Myocyte (in vitro differentiated cells): Measurements from ENCODE around the gene TDRD15. TPM values are rescaled to one million over a fixed set of nuclear protein-coding genes. Genes with fewer than 3 reads are reported as not detected.
A peak's percentile ranks its signal among the peaks of the same experiment; 100 is the strongest.
"Not testable (repeated sequence)": the region's sequence is repeated elsewhere in the genome, so short reads cannot be mapped to it uniquely, and the experiment has no call there.

Source experiments
- DNase-seq: peaks from one replicate; pipeline ENCODE4 v3.0.0-alpha.2; 2012; ENCODE audit warnings: low read depth
- polyA plus RNA-seq: library from polyadenylated mRNA; unstranded; fragments of >200 nt; gene quantifications from one replicate; pipeline ENCODE4 v1.2.1, GENCODE V29; 2012; ENCODE audit warnings: missing spikeins
- total RNA-seq: library from RNA; depleted of rRNA; stranded (reverse); fragments of >200 nt; gene quantifications from 2 replicates; pipeline ENCODE4 v1.2.3, GENCODE V29; 2014

The TDRD15 gene
- not detected in 2 replicates for total RNA-seq
- polyA plus RNA-seq, result not detected

DNA sequence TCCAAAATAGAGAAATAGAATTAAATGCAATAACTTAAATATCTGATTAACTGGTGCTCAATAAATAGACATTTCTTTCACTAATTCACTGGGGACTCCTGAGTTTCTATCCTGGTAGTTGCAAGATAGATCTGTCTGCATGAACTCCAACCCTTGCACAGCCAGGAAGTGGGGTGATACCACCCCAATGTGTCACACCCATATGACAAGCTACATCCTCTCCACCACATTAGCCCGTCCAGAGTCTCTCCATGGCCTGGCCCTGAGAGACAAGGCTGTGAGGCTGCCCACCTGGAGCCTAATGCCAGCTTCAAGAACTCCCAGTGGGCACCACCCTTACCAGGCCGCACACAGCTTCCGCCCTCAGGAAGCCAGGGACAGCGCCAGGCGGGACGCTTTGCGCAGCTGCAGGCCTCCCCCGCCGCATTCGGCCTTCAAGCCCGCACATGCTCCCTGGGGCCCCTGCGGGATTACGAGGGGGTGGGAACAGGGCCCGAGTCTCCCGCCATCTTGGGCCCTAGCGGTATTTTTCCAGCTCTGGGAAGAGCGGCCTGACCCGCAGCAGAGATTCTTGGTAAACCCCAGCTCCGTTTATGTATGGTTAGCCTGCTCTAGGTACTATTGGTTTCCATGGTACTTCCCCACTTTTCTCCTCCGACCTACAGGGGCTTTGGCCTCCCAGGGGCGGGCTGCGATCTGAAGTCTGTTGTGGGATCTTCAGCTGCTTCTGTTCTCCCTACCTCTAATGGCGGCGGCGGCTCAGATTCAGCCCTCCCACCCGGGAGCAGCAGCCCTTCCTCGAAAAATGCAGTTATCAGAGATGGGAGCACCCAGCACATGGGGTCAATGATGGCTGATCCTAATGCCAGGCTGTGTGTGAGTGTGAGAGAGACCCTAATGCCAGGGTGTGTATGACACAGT, at the start of gene TDRD15:
TDRD15 (plus strand) TSS at position 496 of the 921 bp plus-strand sequence. CDS start 13,500 bp downstream, outside the sequence.
- DNase-seq, result no peak

GRCh38 chr2:21078296-21078695, 45.5 kb upstream of the TDRD15 start:
- DNase-seq, result no peak

GRCh38 chr2:21083482-21083881, 40.3 kb upstream of the TDRD15 start:
- DNase-seq, result no peak

DNA sequence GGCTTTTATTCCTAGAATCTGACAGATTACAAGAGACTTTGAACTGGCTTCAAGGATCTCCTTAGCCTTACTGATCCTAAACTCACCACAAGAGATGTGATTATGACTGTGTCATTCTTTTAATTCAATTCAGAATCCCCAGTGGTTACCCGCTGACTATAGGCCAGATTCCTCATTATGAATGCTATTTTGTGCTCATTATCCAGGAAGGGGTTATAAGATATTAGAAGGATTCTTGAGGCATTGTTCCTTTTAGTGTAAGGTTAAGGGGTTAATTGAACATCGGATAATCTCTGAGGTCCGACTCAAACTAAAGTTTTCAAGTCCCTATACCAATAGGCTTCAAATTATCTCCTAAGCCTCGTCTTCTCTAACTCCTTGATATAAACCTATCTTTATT, 39.4 kb upstream of the TDRD15 start:
- DNase-seq, result no peak

DNA sequence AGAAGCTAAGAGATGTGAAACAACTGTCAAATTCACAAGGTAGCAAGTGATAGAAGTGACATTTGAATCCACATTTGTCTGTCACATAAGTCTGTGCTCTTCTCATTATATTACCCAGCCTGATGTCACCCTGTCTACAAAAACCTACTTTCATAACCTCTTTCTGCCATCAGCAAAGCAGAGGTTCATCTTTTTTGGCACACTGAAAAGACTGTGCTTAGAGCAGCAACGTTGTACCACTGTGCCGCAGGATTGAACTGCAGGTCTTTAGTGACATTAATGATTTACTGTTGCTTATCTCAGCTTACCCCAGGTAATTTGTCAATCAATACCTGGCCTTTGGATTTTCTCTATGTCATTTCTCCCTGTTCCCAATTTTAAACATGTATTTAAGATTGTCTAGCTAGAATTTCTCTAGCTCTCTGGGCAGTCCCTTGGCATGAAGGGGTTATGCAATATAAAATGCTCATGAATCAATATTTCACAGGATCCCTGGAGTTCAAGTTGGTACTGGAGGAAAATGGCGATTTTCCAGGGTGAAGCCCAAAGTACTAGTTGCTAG, 31.4 kb upstream of the TDRD15 start:
- no peak for DNase-seq

- no peak for DNase-seq
Observed at GRCh38 chr2:21095178-21095577, 28.6 kb upstream of the TDRD15 start.

- DNase-seq, result no peak
Observed at GRCh38 chr2:21095714-21096113, 28.1 kb upstream of the TDRD15 start.

GRCh38 chr2:21096458-21096857, 27.3 kb upstream of the TDRD15 start:
- DNase-seq, result no peak

- no peak for DNase-seq
Observed at GRCh38 chr2:21097331-21097730, 26.4 kb upstream of the TDRD15 start.

GRCh38 chr2:21098294-21098693, 25.5 kb upstream of the TDRD15 start:
- DNase-seq, result no peak

GRCh38 chr2:21099281-21099907, 24.4 kb upstream of the TDRD15 start:
- DNase-seq, result no peak

DNA sequence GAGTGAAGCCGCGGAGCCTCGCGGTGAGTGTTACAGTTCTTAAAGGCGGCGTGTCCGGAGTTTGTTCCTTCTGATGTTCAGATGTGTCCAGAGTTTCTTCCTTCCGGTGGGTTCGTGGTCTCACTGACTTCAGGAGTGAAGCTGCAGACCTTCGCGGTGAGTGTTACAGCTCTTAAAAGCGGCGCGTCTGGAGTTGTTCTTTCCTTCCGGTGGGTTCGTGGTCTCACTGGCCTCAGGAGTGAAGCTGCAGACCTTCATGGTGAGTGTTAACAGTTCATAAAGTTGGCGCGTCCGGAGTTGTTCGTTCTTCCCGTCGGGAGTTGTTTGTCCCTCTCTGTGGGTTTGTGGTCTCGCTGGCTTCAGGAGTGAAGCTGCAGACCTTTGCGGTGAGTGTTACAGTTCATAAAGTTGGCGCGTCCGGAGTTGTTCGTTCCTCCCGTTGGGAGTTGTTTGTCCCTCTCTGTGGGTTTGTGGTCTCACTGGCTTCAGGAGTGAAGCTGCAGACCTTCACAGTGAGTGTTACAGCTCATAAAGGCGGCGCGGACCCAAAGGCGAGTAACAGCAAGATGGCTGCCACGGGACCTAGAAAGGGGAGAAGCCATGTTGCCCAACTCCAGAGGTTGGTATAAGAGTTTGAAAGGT, 22.1 kb upstream of the TDRD15 start:
- not testable (repeated sequence) for DNase-seq

- DNase-seq, result no peak
Observed at GRCh38 chr2:21102356-21102755, 21.4 kb upstream of the TDRD15 start.

- DNase-seq, result no peak
Observed at GRCh38 chr2:21103274-21103891, 20.4 kb upstream of the TDRD15 start.

GRCh38 chr2:21104030-21104660, 19.6 kb upstream of the TDRD15 start:
- no peak for DNase-seq

DNA sequence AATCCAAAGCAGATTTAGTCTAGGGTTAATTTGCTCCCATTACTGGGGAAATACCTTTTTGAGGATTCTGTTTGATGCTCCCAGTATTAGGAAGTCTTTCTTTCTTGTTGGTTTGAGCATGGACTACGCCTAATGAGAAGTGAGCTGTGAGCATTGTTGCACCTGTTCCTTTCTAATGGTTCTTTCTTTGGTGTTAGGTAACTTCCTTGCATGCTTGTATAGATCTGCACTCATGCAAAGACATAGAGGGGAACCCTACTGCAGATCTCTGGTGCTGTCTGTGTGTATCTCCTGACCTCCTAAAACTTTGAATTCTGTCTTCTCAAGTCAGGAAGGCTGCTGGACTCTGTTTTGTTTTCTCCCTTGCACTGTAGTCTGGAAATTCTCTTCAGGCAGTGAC, 12.8 kb upstream of the TDRD15 start:
- DNase-seq, result no peak

GRCh38 chr2:21117688-21118087, 6.1 kb upstream of the TDRD15 start:
- no peak for DNase-seq

GRCh38 chr2:21118302-21118920, 5.4 kb upstream of the TDRD15 start:
- peak; percentile 22 for DNase-seq

- no peak for DNase-seq
Observed at GRCh38 chr2:21131861-21132260, 8.1 kb downstream of the TDRD15 start.

GRCh38 chr2:21135585-21135984, 11.8 kb downstream of the TDRD15 start:
- DNase-seq, result no peak
